NCI-H1694 treated with DMSO at 0.1 percent for 48 hours (cell line): ENCODE results near the gene OR5A1.
"Not testable (repeated sequence)": the region's sequence is repeated elsewhere in the genome, so short reads cannot be mapped to it uniquely, and the experiment has no call there.

ENCODE experiments used
- DNase-seq: peaks from one replicate; lab custom pipeline; 2025; lab: John Stamatoyannopoulos, UW

The OR5A1 gene

DNA sequence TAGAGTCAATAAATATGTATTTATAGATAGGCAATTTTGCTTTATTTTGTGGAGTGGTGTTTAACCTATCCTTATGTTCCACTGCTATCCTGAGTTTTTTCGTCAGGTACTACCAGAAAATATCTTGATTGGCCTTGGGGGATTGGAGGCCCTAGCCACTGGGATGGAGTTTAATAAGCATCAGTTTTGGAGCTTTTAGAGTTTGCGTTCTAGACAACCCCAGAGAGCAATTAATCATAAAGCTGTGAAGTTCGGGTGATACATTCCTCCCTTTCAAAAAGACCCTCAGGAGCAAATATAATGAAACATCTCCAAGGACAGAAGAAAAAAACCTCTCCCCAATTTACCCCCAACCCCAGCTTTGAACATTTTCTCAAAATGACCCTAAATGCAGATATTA is at the start of gene OR5A1:
Gene OR5A1 (plus strand): TSS at position 301 of the 400 bp plus-strand sequence. CDS start 6,700 bp downstream, outside the sequence.
- no peak for DNase-seq

DNA sequence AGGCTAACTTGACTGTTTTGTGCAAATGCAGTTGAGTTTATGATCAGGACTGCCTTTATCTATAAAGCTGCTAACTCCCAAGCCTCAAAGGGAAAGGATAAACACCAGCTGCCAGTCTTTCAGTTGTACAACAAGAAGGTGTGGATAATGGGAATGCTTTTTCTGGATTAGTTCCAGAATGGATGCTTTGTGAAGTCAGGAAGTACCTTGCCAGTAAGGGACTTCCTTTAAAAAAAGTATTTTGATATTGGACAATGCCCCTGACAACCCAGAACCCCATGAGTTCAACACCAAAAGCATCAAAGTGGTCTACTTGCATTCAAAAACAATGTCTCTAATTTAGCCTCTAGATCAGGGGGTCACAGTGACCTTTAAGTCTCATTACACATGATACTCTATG is 42.1 kb upstream of the OR5A1 start:
- no peak for DNase-seq

DNA sequence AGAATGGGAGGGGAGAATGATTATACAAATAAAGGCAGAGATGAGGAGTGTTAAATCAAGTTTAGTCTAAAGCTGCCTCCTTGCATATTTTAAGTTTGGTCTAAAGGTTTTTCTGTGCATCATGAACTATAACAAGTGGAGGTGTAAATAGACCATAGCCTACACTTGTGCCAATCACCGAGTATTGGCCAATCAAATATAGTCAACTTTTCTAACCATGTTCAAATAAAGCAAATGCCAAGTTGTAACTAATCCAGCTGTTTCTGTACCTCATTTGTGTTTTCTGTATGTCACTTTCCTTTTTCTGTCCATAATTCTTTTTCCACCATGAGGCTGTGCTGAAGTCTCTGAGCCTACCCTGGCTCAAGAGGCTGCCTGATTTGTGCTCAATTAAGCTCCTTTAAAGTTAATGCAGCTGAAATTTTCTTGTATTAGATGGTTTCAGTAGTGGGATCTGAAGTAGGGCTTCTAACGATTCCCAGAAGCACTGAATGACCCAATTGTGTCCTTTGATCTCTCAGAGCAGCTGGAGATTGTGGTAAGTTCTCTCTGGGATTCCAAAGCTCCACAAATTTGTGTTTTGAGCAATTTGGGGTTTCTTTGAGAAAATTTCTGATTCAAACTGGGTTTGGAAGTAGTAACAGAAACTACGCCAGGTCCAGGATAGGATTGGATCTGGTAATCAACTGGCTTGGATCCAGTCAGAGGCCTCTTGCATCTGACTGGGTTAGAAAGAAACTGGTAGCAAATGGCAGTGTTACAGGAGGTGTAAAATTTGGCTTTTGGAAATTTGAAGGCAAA is 35.6 kb upstream of the OR5A1 start:
- DNase-seq, result no peak

DNA sequence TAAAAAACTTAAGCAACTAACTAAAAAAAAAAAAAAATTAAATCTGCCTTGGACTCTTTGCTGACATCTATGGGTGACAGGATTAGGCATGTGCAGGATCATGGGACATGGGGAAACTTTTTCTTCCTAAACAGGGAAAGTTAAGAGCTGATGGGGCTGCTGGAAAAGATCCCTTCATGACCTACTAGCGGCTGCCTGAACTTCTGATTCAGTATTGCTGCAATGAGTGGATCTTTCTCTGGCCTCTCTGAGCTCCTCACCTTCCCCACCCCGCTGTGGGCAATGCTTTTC is 35.1 kb upstream of the OR5A1 start:
- DNase-seq, result no peak

DNA sequence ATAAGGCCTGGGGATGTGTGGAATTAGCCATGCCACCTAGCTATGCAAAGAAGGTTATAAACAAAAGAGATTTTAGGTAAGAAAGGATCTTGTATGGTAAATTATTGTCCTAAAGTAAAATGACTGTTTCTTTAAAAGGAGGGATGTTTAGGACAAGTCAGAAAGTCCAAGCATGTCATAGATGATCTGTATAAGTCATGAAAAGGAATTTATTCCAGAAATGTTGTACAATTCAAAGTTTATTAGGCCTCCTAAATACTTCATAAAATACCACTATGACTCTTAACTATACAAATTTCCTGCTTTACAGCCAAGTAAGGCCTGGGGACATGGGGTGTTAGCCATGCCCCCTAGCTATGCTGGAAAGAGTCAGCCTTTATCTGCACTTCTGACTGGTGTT is 32.7 kb upstream of the OR5A1 start:
- no peak for DNase-seq

DNA sequence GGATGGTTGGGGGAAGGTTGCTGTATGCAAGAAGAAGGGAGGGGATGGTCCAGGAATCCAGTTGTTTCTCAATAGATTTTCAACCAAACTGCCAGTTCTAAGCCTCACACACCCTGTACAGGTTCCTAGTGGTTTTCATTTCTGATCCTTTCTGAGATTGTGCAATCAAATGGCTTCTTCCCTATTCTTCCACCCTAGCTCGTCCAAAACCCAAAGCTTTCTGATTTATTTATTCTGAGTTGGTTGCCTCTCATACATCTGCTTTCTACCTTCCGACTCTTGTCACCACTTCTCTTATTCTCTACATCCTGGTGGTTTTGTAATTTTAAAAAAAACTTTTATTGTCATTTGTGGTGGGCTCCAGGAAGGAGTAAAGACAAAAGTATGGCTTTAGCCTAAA is 22.6 kb upstream of the OR5A1 start:
- no peak for DNase-seq

DNA sequence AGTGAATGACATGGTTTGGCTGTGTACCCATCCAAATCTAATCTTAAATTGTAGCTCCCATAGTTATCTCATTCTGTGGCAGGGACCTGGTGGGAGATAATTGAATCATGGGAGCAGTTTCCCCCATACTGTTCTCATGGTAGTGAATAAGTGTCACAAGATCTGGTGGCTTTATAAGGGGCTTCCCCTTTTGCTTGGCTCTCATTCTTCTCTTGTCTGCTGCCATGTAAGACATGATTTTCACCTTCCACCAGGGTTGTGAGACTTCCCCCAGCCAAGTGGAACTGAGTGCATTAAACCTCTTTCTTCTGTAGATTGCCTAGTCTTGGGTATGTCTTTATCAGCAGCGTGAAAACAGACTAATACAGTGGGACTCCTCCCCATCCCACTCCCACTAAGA is 21.2 kb upstream of the OR5A1 start:
- no peak for DNase-seq

DNA sequence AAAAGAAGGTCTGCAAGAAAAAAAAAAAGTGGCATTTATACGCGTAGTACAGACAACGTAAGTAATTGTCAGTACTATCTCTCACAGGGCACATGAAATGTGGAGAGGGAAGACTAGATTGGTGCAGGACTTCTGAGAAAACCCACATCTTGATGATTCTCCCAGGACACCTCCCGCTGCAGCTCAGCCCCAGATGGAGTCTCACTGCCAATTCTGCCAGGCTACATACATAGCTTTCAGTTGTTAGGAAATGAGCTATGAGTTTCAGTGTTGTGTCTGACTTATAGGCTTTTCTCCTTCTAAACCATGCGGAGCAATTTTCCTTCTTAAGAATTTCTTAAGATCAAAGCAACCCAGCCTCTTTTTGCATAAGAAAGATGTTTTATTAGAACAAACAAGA is 19.7 kb upstream of the OR5A1 start:
- DNase-seq, result no peak

DNA sequence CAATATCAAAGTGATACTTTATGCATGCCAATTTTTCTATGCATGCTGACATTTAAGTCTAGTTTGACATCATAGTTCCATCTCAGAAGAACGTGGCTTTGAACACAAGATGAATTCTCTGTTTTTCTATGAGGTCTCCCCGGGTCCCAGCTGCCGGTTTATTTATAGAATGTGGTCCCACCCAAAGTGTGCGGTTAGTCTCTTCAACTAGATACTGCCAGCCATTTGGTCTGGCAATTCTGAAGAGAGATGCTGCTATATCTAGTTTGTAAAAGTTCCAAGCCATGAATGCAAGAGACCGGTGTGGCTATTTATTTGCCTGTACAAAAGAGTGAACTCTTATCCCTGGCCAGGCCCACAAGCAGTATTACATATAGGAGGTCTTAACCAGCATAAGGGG is 19.2 kb upstream of the OR5A1 start:
- no peak for DNase-seq

DNA sequence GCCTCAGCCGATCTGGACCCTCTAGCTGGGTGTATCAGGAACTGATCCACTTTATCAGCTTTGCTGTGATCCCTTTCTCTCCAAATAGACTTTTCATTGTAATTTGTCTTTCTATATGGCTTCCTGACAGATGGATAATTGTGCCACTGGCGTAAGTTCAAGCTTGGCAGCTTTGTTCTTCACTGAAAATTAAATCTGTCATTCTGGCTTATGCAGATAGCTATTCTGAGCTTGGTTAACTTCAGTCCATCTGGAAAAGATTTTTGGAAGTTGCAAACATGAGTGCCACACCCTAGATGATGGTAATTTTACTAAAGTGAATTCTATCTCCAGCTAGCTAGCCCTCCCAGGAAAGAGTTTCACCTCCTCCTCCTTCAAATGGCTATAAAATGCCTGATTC is 18.1 kb upstream of the OR5A1 start:
- peak; percentile 65 for DNase-seq

DNA sequence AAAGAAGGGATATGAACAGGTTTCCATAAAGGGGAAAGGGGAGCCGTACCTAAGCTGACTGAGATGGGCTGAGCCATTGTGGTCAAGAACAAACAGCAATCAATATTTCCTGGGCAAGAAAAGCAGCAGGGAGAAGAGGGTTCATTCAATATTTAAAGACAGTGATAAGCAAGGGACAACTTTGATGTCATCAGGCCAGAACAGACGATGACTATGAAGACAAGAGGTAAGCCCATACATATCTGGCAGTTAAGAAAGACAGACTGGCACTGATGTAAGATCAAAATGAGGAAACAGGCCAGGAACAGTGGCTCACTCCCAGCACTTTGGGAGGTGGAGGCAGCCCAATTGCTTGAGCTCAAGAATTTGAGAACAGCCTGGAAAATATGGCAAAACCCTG is 12.4 kb upstream of the OR5A1 start:
- DNase-seq, result no peak

DNA sequence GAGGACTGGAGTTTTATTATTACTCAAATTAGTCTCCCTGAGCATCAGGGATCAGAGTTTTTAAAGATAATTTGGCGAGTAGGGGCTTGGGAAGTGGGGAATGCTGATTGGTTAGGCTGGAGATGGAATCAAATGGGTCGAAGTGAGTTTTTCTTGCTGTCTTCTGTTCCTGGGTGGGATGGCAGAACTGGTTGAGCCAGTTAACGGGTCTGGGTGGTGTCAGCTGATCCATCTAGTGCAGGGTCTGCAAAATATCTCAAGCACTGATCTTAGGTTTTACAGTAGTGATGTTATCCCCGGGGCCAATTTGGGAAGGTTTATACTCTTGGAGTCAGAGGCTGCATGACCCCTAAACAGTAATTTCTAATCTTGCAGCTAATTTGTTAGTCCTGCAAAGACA is 11.1 kb upstream of the OR5A1 start:
- DNase-seq, result no peak

DNA sequence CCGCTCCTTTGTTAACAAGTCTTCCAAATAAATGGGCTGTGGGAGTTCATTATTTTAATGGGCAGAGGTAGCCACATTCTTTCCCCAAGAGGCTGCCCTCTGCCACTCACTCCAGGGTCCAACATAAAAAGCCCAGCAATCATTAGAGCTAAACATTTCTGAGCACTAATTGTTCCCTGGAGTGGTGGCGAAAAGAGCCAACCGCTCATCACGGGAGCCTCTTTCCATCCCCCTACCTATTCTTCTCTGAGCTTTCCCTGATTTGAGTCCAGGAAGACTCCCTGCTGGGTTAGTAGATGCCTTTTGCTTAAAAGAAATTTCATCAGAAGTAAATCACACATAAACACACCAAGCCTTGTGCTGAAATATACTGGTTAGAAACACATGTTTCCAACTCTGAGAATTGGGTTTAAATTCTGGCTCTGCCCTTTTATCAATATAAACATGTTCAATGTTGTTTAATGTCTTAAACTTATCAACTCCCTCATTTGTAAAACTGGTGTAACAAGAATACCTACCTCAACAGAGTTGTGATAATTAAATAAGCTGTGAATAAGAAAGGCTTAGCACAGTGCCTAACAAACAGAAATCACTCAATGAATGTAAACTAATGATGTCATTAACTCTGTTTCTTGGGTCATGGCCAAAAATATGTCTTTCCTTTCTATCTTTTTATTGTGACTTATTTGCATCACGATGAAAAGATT is 9.8 kb upstream of the OR5A1 start, which contains the start of gene OR5A2:
Gene OR5A2 (minus strand): TSS at position 53 of the 707 bp plus-strand sequence. CDS start 3,460 bp downstream, outside the sequence.
- no peak for DNase-seq

DNA sequence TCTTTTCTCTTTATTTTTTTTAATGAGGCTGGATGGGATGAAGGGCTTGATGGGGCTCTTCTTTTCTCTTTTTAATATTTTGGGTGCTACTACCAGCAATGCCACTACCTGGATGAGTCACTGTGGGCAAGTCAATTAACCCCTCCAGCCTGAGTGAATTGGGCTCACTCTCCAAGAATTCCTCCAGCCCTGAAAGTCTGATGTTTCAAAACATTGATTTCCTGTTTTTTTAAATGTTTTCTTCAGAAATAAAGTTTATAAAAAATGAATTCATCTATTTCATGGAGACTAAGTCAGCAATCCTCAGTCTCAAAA is 9.2 kb upstream of the OR5A1 start:
- DNase-seq, result no peak

DNA sequence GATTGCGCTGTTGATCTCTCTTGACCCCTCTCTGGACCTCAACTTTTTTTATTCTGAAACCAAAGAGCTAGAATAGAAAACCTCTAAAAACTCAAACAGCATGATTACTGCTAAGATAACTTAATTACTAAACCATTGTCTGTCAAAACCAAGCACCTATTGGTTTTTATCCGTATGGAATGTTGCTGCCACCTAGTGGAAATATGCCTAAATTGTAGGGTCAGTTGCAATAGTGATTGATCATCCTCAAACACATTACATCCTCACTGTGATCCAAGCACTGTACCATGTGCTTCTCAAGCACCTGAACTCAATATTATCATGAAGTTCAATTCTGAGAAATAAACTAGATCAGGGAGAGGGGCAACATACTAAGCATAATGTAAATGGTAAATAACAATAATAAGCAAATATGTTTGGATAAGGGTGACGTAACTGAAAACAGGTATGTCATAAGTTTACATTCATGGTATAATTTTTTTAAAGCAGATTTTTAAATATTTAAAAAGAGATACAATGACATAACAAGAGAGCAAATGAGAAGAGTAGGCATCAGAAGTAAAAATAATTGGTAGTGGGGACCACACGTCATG is 6.2 kb upstream of the OR5A1 start:
- peak; percentile 37 for DNase-seq

DNA sequence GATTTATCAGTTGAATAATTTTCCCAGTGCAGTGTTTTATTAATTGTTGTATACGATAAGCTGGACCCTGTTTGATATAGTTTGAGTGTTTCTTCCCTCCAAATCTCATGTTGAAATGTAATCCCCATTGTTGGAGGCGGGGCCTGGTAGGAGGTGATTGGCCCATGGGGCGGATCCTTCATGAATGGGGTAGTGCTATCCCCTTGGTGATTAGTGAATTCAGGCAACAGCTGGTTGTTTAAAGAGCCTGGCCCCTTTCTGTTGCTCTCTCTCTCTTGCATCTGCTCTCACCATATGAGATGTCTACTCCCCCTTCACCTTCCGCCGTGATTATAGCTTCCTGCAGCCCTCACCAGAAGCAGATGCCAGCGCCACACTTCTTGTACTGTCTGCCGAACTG is 1.5 kb downstream of the OR5A1 start:
- DNase-seq, result no peak

DNA sequence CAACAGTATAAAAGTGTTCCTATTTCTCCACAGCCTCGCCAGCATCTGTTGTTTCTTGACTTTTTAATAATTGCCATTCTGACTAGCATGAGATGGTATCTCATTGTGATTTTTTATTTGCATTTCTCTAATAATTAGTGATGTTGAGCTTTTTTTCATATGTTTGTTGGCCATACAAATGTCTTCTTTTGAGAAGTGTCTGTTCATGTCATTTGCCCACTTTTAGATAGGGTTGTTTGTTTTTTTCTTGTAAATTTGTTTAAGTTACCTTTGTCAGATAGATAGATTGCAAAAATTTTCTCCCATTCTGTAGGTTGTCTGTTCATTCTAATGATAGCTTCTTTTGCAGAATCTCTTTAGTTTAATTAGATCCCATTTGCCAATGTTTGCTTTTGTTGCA is 9.4 kb downstream of the OR5A1 start:
- DNase-seq, result not testable (repeated sequence)

DNA sequence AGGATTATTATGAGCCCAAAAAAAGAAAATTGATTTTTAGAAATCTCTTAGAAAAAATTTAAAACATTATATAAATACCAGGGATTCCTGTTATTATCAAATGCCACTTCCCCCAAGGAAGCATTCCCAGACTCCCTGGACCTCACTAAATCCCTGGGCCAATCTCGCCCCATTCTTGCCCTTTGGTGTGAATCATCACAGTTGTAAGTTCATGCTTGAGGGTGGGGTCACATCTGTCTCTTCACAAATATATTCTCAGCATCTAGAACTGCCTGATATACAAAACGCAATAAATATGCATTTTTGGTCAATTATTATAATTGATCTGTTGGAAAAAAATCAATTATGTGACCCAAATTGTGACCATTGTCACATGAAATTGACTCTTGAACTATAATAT is 12.2 kb downstream of the OR5A1 start:
- DNase-seq, result no peak

DNA sequence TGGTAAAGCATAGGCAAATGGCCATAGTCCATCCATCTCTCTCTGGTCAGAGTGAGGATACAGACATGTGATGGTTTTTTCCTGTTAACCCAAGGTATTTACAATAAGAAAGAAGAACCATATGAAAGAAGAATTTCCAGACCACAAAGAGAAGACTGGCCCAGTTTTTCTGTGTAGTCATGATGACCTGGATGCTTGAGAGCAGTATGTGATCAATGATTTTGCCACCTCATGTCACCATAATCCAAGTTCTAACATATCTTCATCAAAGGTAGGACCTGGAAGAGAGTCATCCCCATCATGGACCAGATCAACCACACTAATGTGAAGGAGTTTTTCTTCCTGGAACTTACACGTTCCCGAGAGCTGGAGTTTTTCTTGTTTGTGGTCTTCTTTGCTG is 20.4 kb downstream of the OR5A1 start, which contains the start of gene OR4D6:
Gene OR4D6 (plus strand): TSS at position 301 of the 400 bp plus-strand sequence. CDS start 0 bp downstream, at position 301.
- DNase-seq, result no peak

DNA sequence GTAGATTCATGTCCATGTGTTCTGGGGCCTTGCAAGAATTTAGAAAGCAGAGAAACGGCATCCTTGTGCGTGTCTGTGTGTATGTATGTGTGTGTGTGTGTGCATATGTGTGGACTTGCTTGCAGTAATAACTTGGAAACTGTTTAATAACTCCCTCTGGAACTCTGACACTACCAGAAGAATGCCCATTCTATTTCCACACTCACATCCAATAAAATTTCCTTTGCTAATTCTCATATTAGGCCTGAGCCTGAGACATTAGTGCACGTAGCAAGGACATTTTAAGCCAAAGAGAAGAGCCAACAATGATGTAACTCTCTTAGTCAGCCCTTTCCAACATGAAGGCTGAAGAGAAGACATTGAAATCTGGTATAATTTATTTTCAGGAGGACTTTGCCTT is 23.6 kb downstream of the OR5A1 start:
- no peak for DNase-seq

DNA sequence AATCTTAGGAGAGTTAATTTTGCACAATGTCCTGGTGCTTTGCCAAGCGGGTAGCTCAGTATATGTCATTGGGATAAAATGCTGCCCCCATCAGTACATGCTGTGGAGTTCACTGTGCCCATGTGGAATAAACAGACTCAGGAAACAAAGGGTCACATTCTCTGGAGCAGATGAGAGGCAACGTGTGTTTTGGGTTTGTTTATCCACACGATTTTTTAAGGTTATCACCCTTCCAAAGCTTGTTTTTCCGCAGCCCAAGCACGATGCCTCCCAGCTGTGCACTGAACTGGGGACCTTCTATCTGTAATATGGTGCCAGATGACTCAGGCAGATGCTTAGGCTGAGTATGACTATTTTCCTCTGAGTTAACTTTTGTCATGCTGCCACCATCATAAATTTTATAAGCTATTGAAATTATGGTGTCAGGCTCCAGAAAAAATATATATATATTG is 26.9 kb downstream of the OR5A1 start:
- DNase-seq, result no peak

DNA sequence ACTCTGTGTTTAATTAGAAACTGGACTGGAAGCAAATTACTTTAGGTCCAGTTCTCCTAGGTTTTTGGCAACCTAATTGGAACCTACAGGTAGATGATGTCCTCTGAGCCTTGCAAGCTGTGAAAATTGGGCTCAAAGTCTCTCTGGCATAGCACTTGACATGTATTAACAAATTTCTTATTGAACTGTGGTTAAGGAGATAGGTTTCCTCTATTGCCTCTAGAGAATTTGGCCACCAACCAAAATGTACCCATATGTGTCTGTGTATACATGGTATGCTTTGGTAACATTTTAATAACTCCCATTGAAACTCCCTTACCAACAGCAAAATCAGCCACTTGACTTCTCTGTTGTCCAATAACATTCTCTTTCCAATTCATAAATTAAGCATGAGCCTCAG is 36.7 kb downstream of the OR5A1 start, which contains the start of gene OR4D10:
Gene OR4D10 (plus strand): TSS at position 301 of the 400 bp plus-strand sequence. CDS start 4,115 bp downstream, outside the sequence.
- DNase-seq, result no peak

DNA sequence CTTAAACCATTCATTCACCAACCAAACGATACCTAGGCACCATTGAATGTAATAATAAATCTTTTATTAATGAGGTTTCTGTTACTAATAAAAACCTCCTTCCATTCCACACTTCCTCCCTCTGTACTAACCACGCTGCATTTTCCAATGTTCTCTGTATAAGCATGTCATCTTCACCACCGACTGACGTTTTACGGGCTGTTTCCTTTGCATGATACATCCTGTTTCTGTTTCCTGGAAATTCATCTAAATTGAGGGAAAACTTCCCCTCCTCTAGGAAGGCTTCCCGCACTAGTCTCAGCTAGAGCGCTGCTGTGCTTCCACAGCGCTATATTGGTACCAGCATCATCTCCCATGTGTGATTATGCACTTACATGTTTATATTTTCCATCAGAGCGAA is 38.9 kb downstream of the OR5A1 start:
- DNase-seq, result no peak
